Measurements from ENCODE around the gene OR2A12.

DNA sequence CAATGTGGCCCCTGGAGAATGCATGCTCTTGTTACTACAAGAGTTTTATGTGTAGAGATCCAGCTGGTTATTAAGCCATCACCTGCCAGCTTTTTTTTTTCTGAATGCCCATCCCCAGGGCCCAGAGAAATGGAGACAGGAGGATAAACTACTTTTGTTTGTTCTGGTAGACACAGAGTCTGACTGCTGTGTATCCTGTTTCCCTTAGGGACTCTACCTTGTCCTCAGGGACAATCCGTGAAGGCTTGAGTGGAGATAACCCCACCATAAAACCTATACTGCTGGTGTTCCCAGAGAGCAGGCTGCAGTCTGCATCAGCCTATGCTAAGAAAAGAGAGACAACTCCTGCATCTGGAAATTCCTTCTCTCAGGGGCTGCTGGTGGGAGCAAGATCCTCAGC lies 37.4 kb upstream of the OR2A12 start, which contains the start of gene OR2A5:
- TF ChIP-seq POLR2A (IDR thresholded peaks at IDR 0.05; ENCODE audit: low read length) = no peak
- no peak for TF ChIP-seq GATA1 (IDR thresholded peaks at IDR 0.05; ENCODE audit: low read depth, low read length)

Measured in erythroblast (primary cell).